Neural progenitor cell (in vitro differentiated cells): Measurements from ENCODE around the gene PREX1.

ENCODE experiments used
- EZH2phosphoT487 ChIP-seq: fragments of 200-600 bp; sonication (generic); IDR thresholded peaks from 2 replicates; pipeline ENCODE4 v1.6.1; 2017; ENCODE audit warnings: antibody characterized with exemption
- TF ChIP-seq, protein P1 (sequence below): fragments of 200-600 bp; sonication (generic); IDR thresholded peaks from 2 replicates; pipeline ENCODE4 v1.5.1; 2017; ENCODE audit warnings: antibody characterized with exemption, mild to moderate bottlenecking

- no peak for TF ChIP-seq EZH2phosphoT487
- TF ChIP-seq, protein P1, sequence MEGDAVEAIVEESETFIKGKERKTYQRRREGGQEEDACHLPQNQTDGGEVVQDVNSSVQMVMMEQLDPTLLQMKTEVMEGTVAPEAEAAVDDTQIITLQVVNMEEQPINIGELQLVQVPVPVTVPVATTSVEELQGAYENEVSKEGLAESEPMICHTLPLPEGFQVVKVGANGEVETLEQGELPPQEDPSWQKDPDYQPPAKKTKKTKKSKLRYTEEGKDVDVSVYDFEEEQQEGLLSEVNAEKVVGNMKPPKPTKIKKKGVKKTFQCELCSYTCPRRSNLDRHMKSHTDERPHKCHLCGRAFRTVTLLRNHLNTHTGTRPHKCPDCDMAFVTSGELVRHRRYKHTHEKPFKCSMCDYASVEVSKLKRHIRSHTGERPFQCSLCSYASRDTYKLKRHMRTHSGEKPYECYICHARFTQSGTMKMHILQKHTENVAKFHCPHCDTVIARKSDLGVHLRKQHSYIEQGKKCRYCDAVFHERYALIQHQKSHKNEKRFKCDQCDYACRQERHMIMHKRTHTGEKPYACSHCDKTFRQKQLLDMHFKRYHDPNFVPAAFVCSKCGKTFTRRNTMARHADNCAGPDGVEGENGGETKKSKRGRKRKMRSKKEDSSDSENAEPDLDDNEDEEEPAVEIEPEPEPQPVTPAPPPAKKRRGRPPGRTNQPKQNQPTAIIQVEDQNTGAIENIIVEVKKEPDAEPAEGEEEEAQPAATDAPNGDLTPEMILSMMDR: no peak
These were observed 179.9 kb downstream of the PREX1 start for GRCh38 chr20:48647858-48648257.
